HG02943 (cell line): ENCODE data around the gene NRL.

Experiments used
- ATAC-seq: cut with Tn5 transposase; IDR thresholded peaks from one replicate; pipeline ENCODE4 v1.9.1; 2021; ENCODE audit warnings: mild to moderate bottlenecking, low read depth, moderate library complexity; ENCODE audit not compliant: unreplicated experiment

NRL gene

GRCh38 chr14:24069411-24069735 lies 45.4 kb downstream of the NRL start:
- no peak for ATAC-seq

GRCh38 chr14:24068711-24069410 lies 45.9 kb downstream of the NRL start:
- no peak for ATAC-seq

DNA sequence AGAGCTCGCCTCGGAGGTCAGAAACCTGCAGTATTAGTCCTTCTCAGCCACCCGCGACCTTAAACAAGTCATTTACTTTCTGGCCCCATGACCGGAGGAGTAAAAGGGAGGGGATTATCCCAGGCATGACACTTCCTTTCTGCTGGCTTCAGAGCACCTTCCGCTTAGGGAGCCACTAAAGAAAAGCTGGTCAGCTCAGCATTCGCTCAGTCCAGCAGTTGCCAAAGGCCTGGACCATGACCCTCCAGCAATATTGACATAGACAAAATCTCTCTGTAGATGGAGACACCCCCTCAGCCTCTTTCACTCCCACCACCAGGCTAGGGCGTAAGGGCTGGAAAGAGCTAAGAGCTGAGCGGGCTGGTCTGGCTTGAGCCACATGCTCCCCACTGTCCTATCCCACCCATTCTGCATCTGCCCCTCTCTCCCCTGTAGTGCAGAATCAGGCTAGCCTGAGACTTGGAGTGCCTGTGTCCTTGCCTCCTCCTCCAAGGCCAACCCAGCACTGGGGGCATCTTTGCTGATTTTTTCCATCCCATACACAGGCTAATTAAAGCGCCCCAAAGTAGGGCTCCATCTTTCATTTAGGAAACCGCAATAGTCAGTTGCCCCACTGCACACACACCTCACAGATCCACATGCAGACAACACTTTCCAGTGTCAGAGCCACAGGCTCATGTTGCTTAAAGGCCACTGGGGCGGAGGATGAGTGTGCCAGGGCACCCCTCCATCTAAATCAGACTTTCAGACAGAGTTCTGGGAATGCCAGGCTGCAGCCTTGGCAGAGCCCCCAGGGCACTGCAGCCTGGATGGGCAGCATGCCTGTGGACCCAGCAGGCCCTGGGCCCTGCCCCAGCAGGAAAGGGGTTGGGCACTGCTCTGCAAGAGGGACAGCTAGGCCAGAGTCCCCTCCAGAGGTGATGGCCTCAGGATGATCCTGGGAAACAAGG lies 47.3 kb downstream of the NRL start:
- no peak for ATAC-seq

DNA sequence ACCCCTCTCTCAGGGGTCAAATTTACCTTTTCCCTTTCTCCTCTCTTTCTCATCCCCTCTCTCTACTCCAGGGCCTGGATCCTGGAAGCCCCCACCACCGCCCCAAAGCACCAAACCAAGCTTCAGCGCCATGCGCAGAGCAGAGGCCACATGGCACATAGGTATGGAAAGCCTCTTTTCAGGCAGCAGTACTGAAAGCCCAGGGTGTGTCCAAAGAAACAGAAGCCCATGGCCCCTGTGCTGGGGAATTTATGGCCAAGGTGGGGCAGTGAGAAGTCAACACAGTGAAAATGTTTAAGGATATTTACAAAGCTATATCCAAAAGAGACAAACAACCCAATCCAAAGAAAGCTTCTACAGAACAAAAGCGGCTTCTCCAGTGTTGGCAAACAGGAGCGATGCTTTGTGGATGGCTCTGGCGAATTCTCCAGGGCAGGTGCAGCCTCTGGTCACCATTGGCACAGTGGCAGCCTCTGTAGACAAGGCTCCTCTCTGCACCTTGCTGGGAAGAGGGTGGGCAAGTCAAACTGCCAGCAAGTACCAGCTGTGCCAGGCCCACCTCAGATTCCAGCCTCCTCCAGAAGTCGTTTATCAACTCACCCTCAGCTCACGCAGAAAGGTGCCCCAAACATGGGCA lies 48.1 kb downstream of the NRL start:
- ATAC-seq: no peak

- no peak for ATAC-seq
Observed at GRCh38 chr14:24065408-24065807, 49.3 kb downstream of the NRL start.

DNA sequence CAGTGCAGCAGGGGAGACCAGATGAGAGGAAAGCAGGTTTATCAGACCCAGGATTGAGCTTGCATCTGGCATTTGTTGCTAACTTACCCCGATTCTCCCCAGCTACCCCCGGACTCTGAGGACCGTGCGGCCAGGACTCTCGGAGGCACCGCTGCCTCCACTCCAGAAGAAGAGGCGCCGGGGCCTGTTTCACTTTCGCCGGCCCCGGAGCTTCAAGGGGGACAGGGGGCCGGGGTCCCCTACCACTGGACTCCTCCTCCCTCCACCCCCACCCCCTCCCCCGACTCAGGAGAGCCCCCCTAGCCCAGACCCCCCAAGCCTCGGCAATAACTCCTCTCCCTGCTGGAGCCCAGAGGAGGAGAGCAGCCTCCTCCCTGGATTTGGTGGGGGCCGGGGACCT lies 49.9 kb downstream of the NRL start:
- ATAC-seq: no peak

DNA sequence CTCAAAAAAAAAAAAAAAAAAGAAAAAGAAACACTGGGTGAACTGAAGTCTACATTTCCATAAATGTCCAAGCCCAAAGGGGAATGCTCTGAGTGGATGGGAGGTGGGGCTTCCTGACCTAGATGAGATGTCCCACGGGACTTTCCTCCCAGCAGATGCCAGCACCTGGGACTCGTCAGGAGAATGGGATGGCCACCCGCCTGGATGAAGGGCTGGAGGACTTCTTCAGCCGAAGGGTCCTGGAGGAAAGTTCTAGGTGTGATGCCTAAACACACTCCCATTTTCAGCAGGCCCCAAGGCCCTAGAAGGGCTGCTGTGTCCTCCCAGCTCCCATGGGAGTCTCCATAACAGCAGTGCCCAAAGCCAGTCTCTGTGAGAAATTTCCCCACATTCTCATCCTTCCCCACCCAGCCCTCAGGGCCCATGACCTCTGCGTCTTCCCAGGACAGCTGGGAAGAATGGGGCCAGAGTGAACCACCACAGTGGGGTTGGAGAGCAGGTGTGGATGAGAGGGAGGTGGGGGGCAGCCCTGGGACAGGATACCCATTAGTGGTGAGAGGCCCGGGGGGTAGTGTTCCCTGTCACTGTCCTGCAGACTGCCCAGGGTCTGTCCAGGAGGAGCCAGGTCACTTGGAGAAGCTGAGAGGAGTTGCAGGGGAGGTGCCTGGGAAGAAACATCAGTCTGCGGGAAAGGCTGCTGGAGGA lies 50.5 kb downstream of the NRL start:
- ATAC-seq: no peak

GRCh38 chr14:24063263-24063836 lies 51.4 kb downstream of the NRL start:
- no peak for ATAC-seq

DNA sequence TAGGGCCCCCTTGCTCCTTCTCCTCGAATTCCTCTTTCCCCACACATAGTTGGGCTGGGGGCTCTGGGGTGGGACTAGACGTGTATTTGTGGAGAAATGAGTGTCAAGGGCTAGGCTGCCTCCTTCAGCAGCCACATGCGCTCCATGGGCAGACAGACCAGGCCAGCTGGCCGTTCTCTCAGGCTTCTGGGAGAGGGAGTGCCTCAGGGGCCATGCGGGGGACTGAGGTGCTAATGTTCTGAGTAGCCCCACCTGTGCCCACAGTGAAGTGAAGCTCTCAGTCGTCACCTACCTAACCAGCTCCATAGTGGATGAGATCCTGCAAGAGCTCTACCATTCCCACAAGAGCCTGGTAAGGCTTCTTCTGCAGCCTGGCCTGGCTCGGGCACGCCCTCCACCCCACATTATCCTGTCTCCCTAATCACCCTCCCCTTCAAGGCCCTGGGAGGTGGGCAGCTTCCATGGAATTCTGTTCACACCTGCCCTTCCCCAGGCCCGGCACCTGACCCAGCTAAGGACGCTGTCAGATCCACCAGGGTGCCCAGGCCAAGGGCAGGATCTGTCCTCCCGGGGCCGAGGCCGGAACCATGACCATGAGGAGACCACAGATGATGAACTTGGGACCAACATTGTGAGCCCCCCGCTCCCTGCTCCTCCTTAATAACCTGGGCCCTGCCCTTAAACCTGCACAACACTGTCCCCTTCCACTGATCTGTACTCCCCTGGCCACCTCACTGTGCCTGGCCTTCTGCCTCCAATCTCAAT lies 52.4 kb downstream of the NRL start:
- ATAC-seq: no peak

DNA sequence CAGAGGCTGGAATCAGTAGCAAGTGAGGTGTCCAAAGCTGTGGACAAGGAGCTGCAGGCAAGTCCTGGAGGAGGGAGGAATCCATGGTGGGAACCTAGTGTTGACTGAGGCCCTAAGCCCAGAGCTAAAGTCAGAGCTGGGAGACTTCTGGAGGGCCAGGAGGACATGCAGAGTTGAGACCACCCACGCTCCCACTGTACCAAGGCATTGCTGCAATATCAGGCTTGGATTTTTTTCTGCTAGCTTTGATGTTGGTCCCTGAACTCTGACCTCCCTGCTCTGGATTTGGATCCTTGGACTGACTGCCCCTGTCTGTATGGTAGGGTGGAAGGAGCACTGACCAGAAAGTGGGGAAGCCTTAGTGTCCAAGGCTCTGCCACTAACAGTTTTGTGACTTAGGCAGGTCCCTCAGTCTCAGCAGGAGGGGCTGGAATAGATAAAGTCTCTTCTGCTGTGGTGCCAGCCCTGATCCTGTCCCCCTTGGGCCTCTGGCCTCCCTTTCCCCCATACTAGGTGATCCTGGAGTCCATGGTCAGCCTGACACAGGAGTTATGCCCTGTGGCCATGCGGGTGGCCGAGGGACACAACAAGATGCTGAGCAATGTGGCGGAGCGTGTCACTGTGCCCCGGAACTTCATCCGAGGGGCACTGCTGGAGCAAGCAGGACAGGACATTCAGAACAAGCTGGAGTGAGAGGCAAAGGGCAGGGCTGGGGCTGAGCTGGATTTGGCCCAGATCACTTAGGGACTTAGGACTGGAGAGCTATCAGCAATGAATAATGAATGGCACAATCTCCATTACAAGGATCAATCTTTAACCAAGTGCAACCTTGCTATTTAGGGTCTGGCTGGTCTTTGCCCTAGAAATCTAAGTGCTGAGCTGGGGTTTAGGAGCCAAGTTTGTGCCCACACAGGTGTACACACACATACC lies 53.5 kb downstream of the NRL start:
- no peak for ATAC-seq

GRCh38 chr14:24060443-24060842 lies 54.3 kb downstream of the NRL start:
- no peak for ATAC-seq

DNA sequence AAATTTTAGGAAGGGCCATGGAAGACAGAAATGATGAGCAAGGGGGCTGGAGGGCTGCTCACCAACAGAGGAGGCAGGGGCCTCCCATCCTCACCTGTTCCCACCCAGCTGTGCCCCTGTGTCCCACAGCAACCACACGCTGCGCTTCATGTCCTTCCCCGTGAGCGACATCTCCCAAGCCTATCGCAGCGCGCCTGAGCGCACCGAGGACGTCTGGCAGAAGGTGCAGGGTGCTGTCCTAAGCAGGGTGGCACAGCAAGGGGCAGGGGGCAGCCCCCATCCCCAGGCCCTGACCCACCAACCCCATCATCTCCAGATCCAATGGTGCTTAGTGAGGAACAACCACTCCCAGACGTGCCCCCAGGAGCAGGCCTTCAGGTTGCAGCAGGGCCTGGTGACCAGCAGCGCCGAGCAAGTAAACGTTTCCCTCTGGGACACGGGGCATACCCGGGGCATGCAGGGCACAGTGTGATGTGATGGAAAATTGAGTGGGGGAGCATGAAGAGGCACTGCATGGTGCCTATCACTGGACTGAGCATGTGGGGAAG lies 54.8 kb downstream of the NRL start:
- no peak for ATAC-seq

DNA sequence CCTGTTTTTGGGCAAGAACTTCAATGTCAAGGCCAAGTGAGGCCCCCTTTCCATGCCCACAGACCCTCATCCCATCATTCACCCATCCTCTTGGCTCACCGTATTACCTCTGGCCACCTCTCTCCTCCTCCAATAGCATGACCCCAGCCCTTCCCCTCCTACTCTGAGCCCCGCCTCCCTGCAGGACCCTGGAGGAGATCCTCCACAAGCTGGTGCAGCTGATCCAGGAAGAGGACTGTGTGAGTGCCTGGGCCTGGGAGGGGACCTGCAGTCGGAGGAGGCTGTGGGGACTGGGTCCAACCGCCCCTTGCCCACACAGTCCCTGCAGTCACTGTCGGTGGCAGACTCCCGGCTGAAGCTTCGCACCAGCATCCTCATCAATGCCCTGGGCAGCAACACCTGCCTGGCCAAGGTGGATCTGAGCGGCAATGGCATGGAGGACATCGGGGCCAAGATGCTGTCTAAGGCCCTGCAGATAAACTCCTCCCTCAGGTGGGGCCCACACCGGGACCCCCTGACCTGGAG lies 55.7 kb downstream of the NRL start:
- no peak for ATAC-seq

DNA sequence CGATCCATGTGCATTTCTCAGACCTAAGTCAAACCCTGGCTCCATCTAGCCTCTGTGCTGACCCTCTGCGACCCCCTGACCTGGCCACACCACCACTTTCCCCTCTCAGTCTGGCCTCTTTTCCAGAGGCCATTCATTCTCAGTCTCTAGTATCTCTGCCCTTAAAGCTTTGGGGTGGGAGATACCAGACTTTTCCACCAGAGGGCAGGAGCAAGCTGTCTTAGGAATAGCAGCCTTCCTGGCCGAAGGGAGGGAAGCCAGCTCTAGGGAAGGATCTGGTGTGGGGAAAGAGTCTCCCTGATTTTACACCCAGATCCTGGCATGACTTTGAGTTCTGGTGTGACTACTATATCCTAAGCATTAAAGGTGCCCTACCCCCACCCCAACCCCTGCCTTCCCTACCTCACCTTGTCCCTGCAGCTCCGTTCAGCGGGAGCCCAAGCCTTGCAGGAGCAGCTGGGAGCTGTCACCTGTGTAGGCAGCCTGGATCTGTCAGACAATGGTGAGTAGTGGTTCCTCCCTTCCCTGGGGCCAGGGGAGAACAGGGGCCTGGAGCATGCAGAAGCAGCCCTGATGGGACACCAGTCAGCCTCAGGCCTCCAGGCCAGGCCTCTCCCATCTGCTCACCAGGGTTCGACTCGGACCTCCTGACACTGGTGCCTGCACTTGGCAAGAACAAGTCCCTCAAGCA lies 56.3 kb downstream of the NRL start:
- ATAC-seq: no peak

- no peak for ATAC-seq
Observed at GRCh38 chr14:24057867-24058259, 56.9 kb downstream of the NRL start.

DNA sequence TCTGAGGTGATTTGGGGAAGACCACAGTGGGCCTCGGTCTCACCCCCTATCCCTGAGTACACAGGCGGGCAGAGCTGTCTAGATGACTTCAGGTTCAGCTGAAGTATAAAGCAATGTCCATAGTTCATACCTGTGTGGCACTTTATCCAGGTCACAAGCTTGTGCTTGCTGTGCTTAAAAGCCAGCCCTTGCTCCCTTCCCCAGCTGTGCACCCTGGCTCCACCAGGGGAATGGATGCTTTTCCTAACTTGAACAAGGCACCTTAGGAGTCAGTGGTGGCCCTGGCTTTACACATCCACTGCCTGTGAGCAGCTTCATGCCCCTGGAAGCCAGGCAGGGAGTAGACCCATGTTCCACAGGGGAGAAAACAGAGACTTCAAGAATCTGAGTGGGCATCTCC lies 57.5 kb downstream of the NRL start:
- ATAC-seq: no peak

- ATAC-seq: no peak
Observed at GRCh38 chr14:24056800-24057184, 58.0 kb downstream of the NRL start.
